HepG2 (cell line): ENCODE measurements around the gene TMEM134. TPM values are rescaled to one million over a fixed set of nuclear protein-coding genes. Genes with fewer than 3 reads are reported as not detected.

Experiments used
- ATAC-seq: fragments of 200-7000 bp; cut with Tn5 transposase; 3 replicates; pipeline ENCODE4 v1.9.1; 2020; ENCODE audit warnings: mild to moderate bottlenecking, moderate library complexity
- BruUV-seq: library from RNA; stranded (reverse); fragments of 400-500 nt; replicated peaks from 2 replicates; lab custom pipeline; 2021; lab: Mats Ljungman, UMichigan
- CTCF ChIA-PET: fragments of 300-600 bp; formaldehyde crosslinking; extraction: SDS; loops from one replicate; lab custom pipeline; 2021; ENCODE audit warnings: low total read pairs, inconsistent platforms, low intra/inter-chr PET ratio; lab: Yijun Ruan, JAX
- POLR2A ChIA-PET: fragments of 350-600 bp; sonication (Branson Sonifier 250); formaldehyde crosslinking; loops from one replicate; lab custom pipeline; 2020; ENCODE audit warnings: antibody characterized with exemption, inconsistent platforms; lab: Yijun Ruan, JAX
- DNase-seq: peaks from one replicate; pipeline ENCODE4 v3.0.0-alpha.2; 2015; ENCODE audit warnings: low spot score
- FAIRE-seq: peaks from 3 replicates; lab custom pipeline; 2011; peaks lifted over from hg19 to GRCh38; lab: Jason Lieb, UNC
- H2AFZ ChIP-seq: one replicate; pipeline ENCODE4 v1.6.1; 2011; ENCODE audit warnings: low read length, inconsistent platforms
- H3K27ac ChIP-seq: fragments of 300-600 bp; 3 replicates; pipeline ENCODE4 v1.8.0; 2011; ENCODE audit warnings: mixed run types, mild to moderate bottlenecking, mixed read lengths, low read length, inconsistent platforms; ENCODE audit not compliant: insufficient read depth; ENCODE audit errors: extremely low read length
- H3K27me3 ChIP-seq, 2 experiments: fragments of 200-600 bp in 1 of 2; 2 replicates in 1 of 2; 3 replicates in 1 of 2; pipeline versions ENCODE4 v1.6.0 to v1.8.0; 2011; ENCODE audit warnings: low read length in 2 of 2, mild to moderate bottlenecking in 2 of 2, moderate library complexity in 2 of 2, inconsistent platforms in 1 of 2; ENCODE audit not compliant: insufficient read depth in 2 of 2, control insufficient read depth in 1 of 2
- H3K36me3 ChIP-seq, 2 experiments: fragments of 200-600 bp in 1 of 2; replicated peaks in 1 of 2; 2 replicates in 1 of 2; 3 replicates in 1 of 2; pipeline versions ENCODE4 v1.5.1 to v1.8.0; 2011; ENCODE audit warnings: low read length in 2 of 2, inconsistent platforms in 1 of 2; ENCODE audit not compliant: insufficient read depth in 2 of 2, control insufficient read depth in 1 of 2
- H3K4me1 ChIP-seq: 2 replicates; pipeline ENCODE4 v1.5.1; 2012; ENCODE audit warnings: low read length, inconsistent platforms; ENCODE audit not compliant: insufficient read depth
- H3K4me2 ChIP-seq: 2 replicates; pipeline ENCODE4 v1.6.0; 2011; ENCODE audit warnings: low read depth, low read length, inconsistent platforms
- H3K4me3 ChIP-seq, 3 experiments: fragments of 200-600 bp in 1 of 3; sonication (generic), shearing (Covaris generic) in 1 of 3; replicated peaks in 1 of 3; 2 replicates each; pipeline ENCODE4 v1.5.1; 2011 to 2016; ENCODE audit warnings: low read length in 3 of 3, inconsistent platforms in 2 of 3, low read depth in 2 of 3, mild to moderate bottlenecking in 2 of 3, control low read depth in 1 of 3, mixed read lengths in 1 of 3; ENCODE audit not compliant: insufficient read depth in 1 of 3
- H3K79me2 ChIP-seq: one replicate; pipeline ENCODE4 v1.6.1; 2011; ENCODE audit warnings: low read length, inconsistent platforms; ENCODE audit not compliant: insufficient read depth
- H3K9ac ChIP-seq: 2 replicates; pipeline ENCODE4 v1.6.0; 2011; ENCODE audit warnings: mild to moderate bottlenecking, low read depth, low read length, inconsistent platforms; ENCODE audit not compliant: insufficient read depth
- H3K9me3 ChIP-seq: 2 replicates; pipeline ENCODE4 v1.5.1; 2012; ENCODE audit warnings: mild to moderate bottlenecking, low read length
- H4K20me1 ChIP-seq: 2 replicates; pipeline ENCODE4 v1.6.0; 2011; ENCODE audit warnings: inconsistent platforms, mild to moderate bottlenecking, low read length, moderate library complexity; ENCODE audit not compliant: insufficient read depth
- DPF2 ChIP-seq: sonication (generic); formaldehyde crosslinking; IDR thresholded peaks from 2 replicates; pipeline ENCODE4 v1.4.0; 2020; ENCODE audit warnings: mild to moderate bottlenecking, low read depth, missing genetic modification reagents, borderline replicate concordance
- MAF1 ChIP-seq: sonication (generic); formaldehyde crosslinking; IDR thresholded peaks from 2 replicates; pipeline ENCODE4 v1.5.0; 2020; ENCODE audit warnings: missing genetic modification reagents, borderline replicate concordance
- MLLT10 ChIP-seq: sonication (generic); formaldehyde crosslinking; IDR thresholded peaks from 2 replicates; pipeline ENCODE4 v1.4.0; 2020; ENCODE audit warnings: missing genetic modification reagents
- MTF2 ChIP-seq: sonication (generic); formaldehyde crosslinking; IDR thresholded peaks from 2 replicates; pipeline ENCODE4 v1.5.0; 2020; ENCODE audit warnings: missing genetic modification reagents, borderline replicate concordance
- SKI ChIP-seq: fragments of 450-650 bp; IDR thresholded peaks from one replicate; pipeline ENCODE4 v1.6.1; 2018; ENCODE audit warnings: mild to moderate bottlenecking; ENCODE audit not compliant: partially characterized antibody
- SNRNP70 ChIP-seq: fragments of 200-400 bp; formaldehyde crosslinking; IDR thresholded peaks from 2 replicates; pipeline ENCODE4 v1.6.1; 2017; ENCODE audit warnings: mild to moderate bottlenecking, low read depth, low read length, moderate library complexity
- ZNF557 ChIP-seq: sonication (generic); formaldehyde crosslinking; IDR thresholded peaks from 2 replicates; pipeline ENCODE4 v1.4.0; 2020; ENCODE audit warnings: missing genetic modification reagents
- WGBS: methylation state at CpG from one replicate; pipeline ENCODE4 v1.1.6; 2017; ENCODE audit warnings: low lambda C conversion rate; 5-methylcytosine and 5-hydroxymethylcytosine counted together
- in situ Hi-C: cut with HindIII; loops from 2 replicates; pipeline ENCODE4 v1.10.0; 2017; ENCODE audit warnings: low pct_unique_long_range_greater_than_20kb; ENCODE audit not compliant: extremely low pct_ligation_motif_present
- intact Hi-C: fragments of 100-400 bp; cut with micrococcal nuclease; formaldehyde crosslinking; loops from one replicate; pipeline ENCODE4 v1.10.0; 2022; ENCODE audit not compliant: unreplicated experiment
- polyA plus RNA-seq, 8 experiments: library from polyadenylated mRNA; depleted of rRNA in 3 of 8; stranded (reverse) in 7 of 8; unstranded in 1 of 8; fragments of >200 nt; fragmentation: Illumina TruSeq in 4 of 8; extraction: Trizol in 4 of 8; gene quantifications; 2 replicates each; pipeline versions ENCODE4 v1.2.1 to v1.2.3, GENCODE V29; 2011 to 2016; ENCODE audit warnings: low read depth in 4 of 8, missing spikeins in 1 of 8, mixed read lengths in 1 of 8; ENCODE audit not compliant: insufficient read depth in 1 of 8
- total RNA-seq, 5 experiments: library from RNA; depleted of rRNA; stranded (reverse); fragments of >200 nt; fragmentation: Illumina TruSeq; extraction: Trizol; gene quantifications; 2 replicates each; pipeline ENCODE4 v1.2.3, GENCODE V29; 2016; ENCODE audit warnings: low read depth in 1 of 5
- TF ChIP-seq, protein P1 (sequence below): sonication (generic); formaldehyde crosslinking; IDR thresholded peaks from 2 replicates; pipeline ENCODE4 v1.4.0; 2020; ENCODE audit warnings: missing genetic modification reagents, borderline replicate concordance

TMEM134 gene
- total and polyA plus RNA-seq, 2 of the 13 experiments (the other 11 are each of a cell fraction or from before 2014, with no cell fraction given) = 6.9 to 26.9 TPM

- TF ChIP-seq DPF2 (CRISPR knock-in tag) (no peak), SNRNP70 (no peak), MAF1 (CRISPR knock-in tag) (no peak), SKI (no peak), MLLT10 (CRISPR knock-in tag) (no peak), MTF2 (no peak)
These were observed 31.8 kb downstream of the TMEM134 start, which contains the start of gene PTPRCAP (continued) for GRCh38 chr11:67437082-67437808.

- no peak overlapping the region for H2AFZ ChIP-seq
- no peaks in the 10 kb centered on the region for H3K79me2 ChIP-seq
- 72% methylated on average over 6 of the region's 6 CpGs for WGBS
- intact Hi-C loops (no loop called here), in situ Hi-C loops (no loop called here)
- no peaks in the 10 kb centered on the region for H4K20me1 ChIP-seq
- no peak overlapping the region for H3K4me3 ChIP-seq
- no peak for ATAC-seq
- no peak overlapping the region for H3K27ac ChIP-seq
- H3K9me3 ChIP-seq = no peaks in the 10 kb centered on the region
- peaks cover 18 to 28% of the 10 kb centered on the region in 2 experiments; a peak in 4 of 5 replicates for H3K36me3 ChIP-seq
- CTCF ChIA-PET = no interaction called here
- no TSS peak for BruUV-seq
- no peaks in the 10 kb centered on the region for H3K27me3 ChIP-seq
- no peak for FAIRE-seq
- TF ChIP-seq, protein P1, sequence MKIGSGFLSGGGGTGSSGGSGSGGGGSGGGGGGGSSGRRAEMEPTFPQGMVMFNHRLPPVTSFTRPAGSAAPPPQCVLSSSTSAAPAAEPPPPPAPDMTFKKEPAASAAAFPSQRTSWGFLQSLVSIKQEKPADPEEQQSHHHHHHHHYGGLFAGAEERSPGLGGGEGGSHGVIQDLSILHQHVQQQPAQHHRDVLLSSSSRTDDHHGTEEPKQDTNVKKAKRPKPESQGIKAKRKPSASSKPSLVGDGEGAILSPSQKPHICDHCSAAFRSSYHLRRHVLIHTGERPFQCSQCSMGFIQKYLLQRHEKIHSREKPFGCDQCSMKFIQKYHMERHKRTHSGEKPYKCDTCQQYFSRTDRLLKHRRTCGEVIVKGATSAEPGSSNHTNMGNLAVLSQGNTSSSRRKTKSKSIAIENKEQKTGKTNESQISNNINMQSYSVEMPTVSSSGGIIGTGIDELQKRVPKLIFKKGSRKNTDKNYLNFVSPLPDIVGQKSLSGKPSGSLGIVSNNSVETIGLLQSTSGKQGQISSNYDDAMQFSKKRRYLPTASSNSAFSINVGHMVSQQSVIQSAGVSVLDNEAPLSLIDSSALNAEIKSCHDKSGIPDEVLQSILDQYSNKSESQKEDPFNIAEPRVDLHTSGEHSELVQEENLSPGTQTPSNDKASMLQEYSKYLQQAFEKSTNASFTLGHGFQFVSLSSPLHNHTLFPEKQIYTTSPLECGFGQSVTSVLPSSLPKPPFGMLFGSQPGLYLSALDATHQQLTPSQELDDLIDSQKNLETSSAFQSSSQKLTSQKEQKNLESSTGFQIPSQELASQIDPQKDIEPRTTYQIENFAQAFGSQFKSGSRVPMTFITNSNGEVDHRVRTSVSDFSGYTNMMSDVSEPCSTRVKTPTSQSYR (CRISPR knock-in tag) = peak; percentile 37; the same call in 1 of the 2 replicates
- TF ChIP-seq ZNF557 = no peak
- TF ChIP-seq, all 625 proteins: peak for 1
- Histone ChIP-seq H3K4me1 (no peaks in the 10 kb centered on the region), H3K9ac (no peak overlapping the region), H3K4me2 (no peak overlapping the region)
- POLR2A ChIA-PET = interaction anchor here (1.4 to 1.6 kb wide), 2 partner anchors 8 to 32 kb away, joined by 3 to 4 read pairs; partner anchors contain the start of gene RPS6KB2
- no peak for DNase-seq
These were observed 32.5 kb downstream of the TMEM134 start for GRCh38 chr11:67436459-67437081.
